ENCODE results near the gene TTC38.

GRCh38 chr22:46244771-46245170 is 23.0 kb upstream of the TTC38 start:
- TF ChIP-seq, protein P1, sequence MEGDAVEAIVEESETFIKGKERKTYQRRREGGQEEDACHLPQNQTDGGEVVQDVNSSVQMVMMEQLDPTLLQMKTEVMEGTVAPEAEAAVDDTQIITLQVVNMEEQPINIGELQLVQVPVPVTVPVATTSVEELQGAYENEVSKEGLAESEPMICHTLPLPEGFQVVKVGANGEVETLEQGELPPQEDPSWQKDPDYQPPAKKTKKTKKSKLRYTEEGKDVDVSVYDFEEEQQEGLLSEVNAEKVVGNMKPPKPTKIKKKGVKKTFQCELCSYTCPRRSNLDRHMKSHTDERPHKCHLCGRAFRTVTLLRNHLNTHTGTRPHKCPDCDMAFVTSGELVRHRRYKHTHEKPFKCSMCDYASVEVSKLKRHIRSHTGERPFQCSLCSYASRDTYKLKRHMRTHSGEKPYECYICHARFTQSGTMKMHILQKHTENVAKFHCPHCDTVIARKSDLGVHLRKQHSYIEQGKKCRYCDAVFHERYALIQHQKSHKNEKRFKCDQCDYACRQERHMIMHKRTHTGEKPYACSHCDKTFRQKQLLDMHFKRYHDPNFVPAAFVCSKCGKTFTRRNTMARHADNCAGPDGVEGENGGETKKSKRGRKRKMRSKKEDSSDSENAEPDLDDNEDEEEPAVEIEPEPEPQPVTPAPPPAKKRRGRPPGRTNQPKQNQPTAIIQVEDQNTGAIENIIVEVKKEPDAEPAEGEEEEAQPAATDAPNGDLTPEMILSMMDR (conservative IDR thresholded peaks at IDR 0.05; ENCODE audit: low read depth, low read length) = no peak
- no peak for TF ChIP-seq EZH2 (IDR thresholded peaks at IDR 0.05; ENCODE audit: low read length, unreplicated experiment)
- no peak for TF ChIP-seq EZH2phosphoT487 (IDR thresholded peaks at IDR 0.05; ENCODE audit: borderline replicate concordance, low read length)

All from PC-3 (cell line).